Loucy (cell line): ENCODE data around the gene SLC30A3.

Experiments used
- H2AFZ ChIP-seq: fragments of 200-600 bp; sonication (generic); 2 replicates; pipeline ENCODE4 v1.6.0; 2016; ENCODE audit warnings: antibody characterized with exemption, mild to moderate bottlenecking, low read length, moderate library complexity
- H3F3A ChIP-seq: fragments of 200-600 bp; 2 replicates; pipeline ENCODE4 v1.6.0; 2016; ENCODE audit warnings: antibody characterized with exemption, low read depth, mild to moderate bottlenecking
- H3K27me3 ChIP-seq: fragments of 200-600 bp; sonication (generic); 2 replicates; pipeline ENCODE4 v1.6.1; 2014; ENCODE audit warnings: low read length, mild to moderate bottlenecking; ENCODE audit not compliant: insufficient read depth, poor library complexity, severe bottlenecking
- H3K36me3 ChIP-seq: fragments of 200-600 bp; sonication (generic); 2 replicates; pipeline ENCODE4 v1.6.1; 2016; ENCODE audit warnings: low read length; ENCODE audit not compliant: insufficient read depth
- H3K4me1 ChIP-seq: fragments of 200-600 bp; sonication (generic); 2 replicates; pipeline ENCODE4 v1.5.1; 2014; ENCODE audit warnings: low read length, mild to moderate bottlenecking; ENCODE audit not compliant: insufficient read depth, poor library complexity, severe bottlenecking
- H3K4me2 ChIP-seq: fragments of 200-600 bp; sonication (generic); 2 replicates; pipeline ENCODE4 v1.6.0; 2014; ENCODE audit warnings: antibody characterized with exemption, low read length, low read depth, mild to moderate bottlenecking; ENCODE audit not compliant: poor library complexity, severe bottlenecking
- H3K4me3 ChIP-seq: fragments of 200-600 bp; sonication (generic); 2 replicates; pipeline ENCODE4 v1.5.1; 2014; ENCODE audit warnings: low read length, mild to moderate bottlenecking, mixed read lengths; ENCODE audit not compliant: poor library complexity, severe bottlenecking
- H3K79me2 ChIP-seq: fragments of 200-600 bp; sonication (generic); 2 replicates; pipeline ENCODE4 v1.6.1; 2014; ENCODE audit warnings: low read length; ENCODE audit not compliant: insufficient read depth
- H3K9ac ChIP-seq: fragments of 200-600 bp; sonication (generic); 2 replicates; pipeline ENCODE4 v1.6.0; 2014; ENCODE audit warnings: mild to moderate bottlenecking, low read depth, low read length, moderate library complexity; ENCODE audit not compliant: poor library complexity, severe bottlenecking
- H3K9me2 ChIP-seq: fragments of 200-600 bp; sonication (generic); replicated peaks from 2 replicates; pipeline ENCODE4 v1.6.1; 2016; ENCODE audit warnings: low read depth, low read length, mixed read lengths
- H3K9me3 ChIP-seq: fragments of 200-600 bp; sonication (generic); 2 replicates; pipeline ENCODE4 v1.6.1; 2014; ENCODE audit warnings: mild to moderate bottlenecking, antibody characterized with exemption, low read length, low read depth; ENCODE audit not compliant: insufficient read depth
- H4K20me1 ChIP-seq: fragments of 200-600 bp; sonication (generic); 2 replicates; pipeline ENCODE4 v1.6.0; 2014; ENCODE audit warnings: antibody characterized with exemption, low read length, mild to moderate bottlenecking; ENCODE audit not compliant: insufficient read depth, poor library complexity, severe bottlenecking
- EZH2phosphoT487 ChIP-seq: fragments of 200-600 bp; IDR thresholded peaks from 2 replicates; pipeline ENCODE4 v1.6.1; 2018; ENCODE audit warnings: antibody characterized with exemption, mild to moderate bottlenecking, moderate library complexity, borderline replicate concordance
- TF ChIP-seq, protein P1 (sequence below): fragments of 200-600 bp; sonication (generic); conservative IDR thresholded peaks from 2 replicates; pipeline ENCODE4 v1.5.1; 2014; ENCODE audit warnings: mild to moderate bottlenecking, antibody characterized with exemption, low read length

Gene SLC30A3

DNA sequence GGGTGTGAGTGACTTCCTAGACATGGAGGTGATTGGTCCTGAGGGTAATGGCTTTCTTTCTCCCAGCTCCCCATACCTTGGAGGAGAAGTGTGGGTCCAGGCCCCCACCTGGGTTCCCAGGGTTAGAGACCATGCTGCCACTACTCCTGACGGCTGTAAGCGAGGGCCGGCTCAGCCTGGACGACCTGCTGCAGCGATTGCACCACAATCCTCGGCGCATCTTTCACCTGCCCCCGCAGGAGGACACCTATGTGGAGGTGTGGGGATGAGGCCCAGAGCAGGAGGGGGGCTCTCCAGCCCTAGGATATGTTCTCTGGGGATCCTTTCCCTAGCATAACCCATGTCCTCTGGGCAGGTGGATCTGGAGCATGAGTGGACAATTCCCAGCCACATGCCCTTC, 23.9 kb downstream of the SLC30A3 start:
- Histone ChIP-seq H3K79me2 (no peaks in the 10 kb centered on the region), H2AFZ (no peak overlapping the region), H3F3A (no peaks in the 10 kb centered on the region), H3K4me1 (peaks cover 8% of the 10 kb centered on the region), H3K4me2 (no peak overlapping the region), H3K9ac (no peak overlapping the region), H3K9me2 (no peaks in the 10 kb centered on the region), H3K36me3 (peaks cover 99% of the 10 kb centered on the region; the same call in 1 of the 2 replicates), H3K9me3 (no peaks in the 10 kb centered on the region), H3K27me3 (no peaks in the 10 kb centered on the region), H3K4me3 (no peak overlapping the region), H4K20me1 (no peaks in the 10 kb centered on the region)
- TF ChIP-seq EZH2phosphoT487, result no peak
- TF ChIP-seq, protein P1, sequence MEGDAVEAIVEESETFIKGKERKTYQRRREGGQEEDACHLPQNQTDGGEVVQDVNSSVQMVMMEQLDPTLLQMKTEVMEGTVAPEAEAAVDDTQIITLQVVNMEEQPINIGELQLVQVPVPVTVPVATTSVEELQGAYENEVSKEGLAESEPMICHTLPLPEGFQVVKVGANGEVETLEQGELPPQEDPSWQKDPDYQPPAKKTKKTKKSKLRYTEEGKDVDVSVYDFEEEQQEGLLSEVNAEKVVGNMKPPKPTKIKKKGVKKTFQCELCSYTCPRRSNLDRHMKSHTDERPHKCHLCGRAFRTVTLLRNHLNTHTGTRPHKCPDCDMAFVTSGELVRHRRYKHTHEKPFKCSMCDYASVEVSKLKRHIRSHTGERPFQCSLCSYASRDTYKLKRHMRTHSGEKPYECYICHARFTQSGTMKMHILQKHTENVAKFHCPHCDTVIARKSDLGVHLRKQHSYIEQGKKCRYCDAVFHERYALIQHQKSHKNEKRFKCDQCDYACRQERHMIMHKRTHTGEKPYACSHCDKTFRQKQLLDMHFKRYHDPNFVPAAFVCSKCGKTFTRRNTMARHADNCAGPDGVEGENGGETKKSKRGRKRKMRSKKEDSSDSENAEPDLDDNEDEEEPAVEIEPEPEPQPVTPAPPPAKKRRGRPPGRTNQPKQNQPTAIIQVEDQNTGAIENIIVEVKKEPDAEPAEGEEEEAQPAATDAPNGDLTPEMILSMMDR, result no peak

DNA sequence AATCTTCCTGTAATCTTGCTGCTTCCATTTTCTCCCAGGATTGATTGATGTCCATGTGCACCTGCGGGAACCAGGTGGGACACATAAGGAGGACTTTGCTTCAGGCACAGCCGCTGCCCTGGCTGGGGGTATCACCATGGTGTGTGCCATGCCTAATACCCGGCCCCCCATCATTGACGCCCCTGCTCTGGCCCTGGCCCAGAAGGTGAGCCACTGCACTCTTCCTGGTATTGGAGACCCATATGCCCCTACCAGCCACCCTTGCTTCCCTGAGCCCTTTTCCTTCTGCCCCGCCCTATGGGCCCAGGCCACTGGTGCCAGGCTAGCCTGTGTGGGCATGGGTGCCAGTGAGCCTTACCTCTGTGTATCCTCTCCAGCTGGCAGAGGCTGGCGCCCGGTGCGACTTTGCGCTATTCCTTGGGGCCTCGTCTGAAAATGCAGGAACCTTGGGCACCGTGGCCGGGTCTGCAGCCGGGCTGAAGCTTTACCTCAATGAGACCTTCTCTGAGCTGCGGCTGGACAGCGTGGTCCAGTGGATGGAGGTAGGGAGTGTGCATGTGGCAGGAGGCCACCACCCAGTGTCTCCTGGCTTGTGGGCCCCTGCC, 25.4 kb downstream of the SLC30A3 start:
- Histone ChIP-seq H3K36me3 (peaks cover 99% of the 10 kb centered on the region; the same call in 1 of the 2 replicates), H3K27me3 (no peaks in the 10 kb centered on the region), H3K4me1 (peaks cover 6% of the 10 kb centered on the region), H4K20me1 (no peaks in the 10 kb centered on the region), H3K9me2 (no peaks in the 10 kb centered on the region), H3F3A (no peaks in the 10 kb centered on the region), H3K9ac (no peak overlapping the region), H2AFZ (no peak overlapping the region), H3K79me2 (no peaks in the 10 kb centered on the region), H3K4me2 (no peak overlapping the region), H3K9me3 (no peaks in the 10 kb centered on the region), H3K4me3 (no peak overlapping the region)
- no peak for TF ChIP-seq EZH2phosphoT487
- TF ChIP-seq, protein P1, result no peak

DNA sequence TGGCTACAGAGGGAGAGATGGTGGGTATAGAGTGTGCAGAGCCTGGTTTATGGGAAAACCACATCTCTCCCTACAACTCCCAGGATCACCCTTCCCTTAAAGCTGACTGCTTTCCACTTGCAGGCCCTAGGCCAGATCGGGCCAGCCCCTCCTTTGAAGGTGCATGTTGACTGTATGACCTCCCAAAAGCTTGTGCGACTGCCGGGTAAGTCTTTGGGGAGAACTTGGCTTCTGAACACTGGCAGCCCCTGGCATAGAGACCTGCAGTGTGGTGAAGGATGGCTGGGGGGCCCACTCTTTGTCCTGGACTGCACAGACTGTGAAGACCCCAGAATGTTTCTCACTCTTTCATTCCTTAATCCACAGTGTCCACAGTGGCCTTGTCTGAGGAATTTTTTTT, 26.2 kb downstream of the SLC30A3 start:
- Histone ChIP-seq H3K9ac (no peak overlapping the region), H3K9me3 (no peaks in the 10 kb centered on the region), H4K20me1 (no peaks in the 10 kb centered on the region), H3K4me1 (no peaks in the 10 kb centered on the region), H3K9me2 (no peaks in the 10 kb centered on the region), H2AFZ (no peak overlapping the region), H3F3A (no peaks in the 10 kb centered on the region), H3K79me2 (no peaks in the 10 kb centered on the region), H3K36me3 (peaks cover 99% of the 10 kb centered on the region; the same call in 1 of the 2 replicates), H3K27me3 (no peaks in the 10 kb centered on the region), H3K4me3 (no peak overlapping the region), H3K4me2 (no peak overlapping the region)
- no peak for TF ChIP-seq EZH2phosphoT487
- TF ChIP-seq, protein P1, result no peak
